Right renal cortex interstitium (tissue), 3 donors: ENCODE measurements around the gene DGLUCY. TPM values are rescaled to one million over a fixed set of nuclear protein-coding genes. Genes with fewer than 3 reads are reported as not detected.
"Not testable (repeated sequence)": the region's sequence is repeated elsewhere in the genome, so short reads cannot be mapped to it uniquely, and the experiment has no call there.

Experiments
- DNase-seq, 3 donors: peaks; one replicate each; pipeline ENCODE4 v3.0.0-alpha.2; 2013; ENCODE audit warnings: low read depth in 3 of 3, low spot score in 2 of 3
- polyA plus RNA-seq, 3 donors: library from polyadenylated mRNA; unstranded; fragments of 120-200 nt; gene quantifications; one replicate each; pipeline ENCODE4 v1.2.1, GENCODE V29; 2013; ENCODE audit not compliant: insufficient read length in 3 of 3

Gene DGLUCY
- polyA plus RNA-seq, 3 donors = 60.9 to 77.0 (median 72.6) TPM

DNA sequence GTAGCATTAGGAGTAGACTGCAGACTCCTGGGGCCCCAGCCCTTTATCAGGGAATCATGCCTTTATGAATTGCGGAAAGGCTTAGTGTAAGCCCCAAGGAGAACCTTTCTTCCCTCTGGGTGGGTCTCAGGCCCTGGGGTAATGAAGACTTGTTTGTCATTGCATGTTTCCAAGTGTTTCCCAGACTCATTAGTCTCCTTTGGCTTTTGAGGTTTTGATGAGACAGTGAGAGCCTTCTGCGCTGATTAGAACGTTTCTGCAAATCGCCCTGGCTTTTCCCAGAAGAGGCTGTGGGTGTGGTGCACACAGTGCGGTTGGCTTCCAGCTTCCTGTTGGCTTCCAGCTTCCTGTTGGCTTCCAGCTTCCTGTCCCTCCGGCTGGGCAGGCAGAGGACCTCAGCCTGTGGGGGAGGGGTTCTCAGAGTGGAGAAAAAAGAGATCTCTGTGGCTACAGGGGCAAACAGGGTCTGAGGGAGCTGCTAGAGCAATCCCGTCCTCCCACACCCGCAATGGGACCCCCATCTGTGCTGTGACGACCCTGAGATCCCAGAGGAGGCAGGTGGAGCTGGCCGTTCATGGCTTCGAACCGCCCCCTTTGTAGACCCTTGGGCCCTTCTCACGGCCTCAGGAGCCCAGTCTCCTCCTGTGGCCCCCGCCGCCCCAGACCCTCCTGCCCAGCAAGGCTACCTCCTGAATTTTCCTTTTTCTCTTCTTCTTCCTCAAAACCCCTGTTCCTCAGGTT lies 88.5 kb downstream of the DGLUCY start:
- DNase-seq = no peak

DNA sequence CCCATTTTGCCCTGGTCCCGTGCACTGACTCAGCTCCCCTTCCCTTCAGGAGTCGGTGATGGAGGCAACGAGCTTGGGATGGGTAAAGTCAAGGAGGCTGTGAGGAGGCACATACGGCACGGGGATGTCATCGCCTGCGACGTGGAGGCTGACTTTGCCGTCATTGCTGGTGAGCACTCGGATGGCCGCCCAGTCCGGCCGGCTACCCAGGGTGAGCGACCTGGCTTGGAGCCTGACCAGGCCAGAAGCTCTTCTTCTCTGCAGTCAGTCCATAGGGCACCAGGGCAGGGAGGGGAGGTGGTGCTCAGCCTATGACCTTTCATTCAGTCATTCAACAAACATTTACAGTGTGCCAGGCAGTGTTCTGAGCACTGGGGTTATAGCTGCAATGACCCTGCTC lies 90.8 kb downstream of the DGLUCY start:
- no peak for DNase-seq

DNA sequence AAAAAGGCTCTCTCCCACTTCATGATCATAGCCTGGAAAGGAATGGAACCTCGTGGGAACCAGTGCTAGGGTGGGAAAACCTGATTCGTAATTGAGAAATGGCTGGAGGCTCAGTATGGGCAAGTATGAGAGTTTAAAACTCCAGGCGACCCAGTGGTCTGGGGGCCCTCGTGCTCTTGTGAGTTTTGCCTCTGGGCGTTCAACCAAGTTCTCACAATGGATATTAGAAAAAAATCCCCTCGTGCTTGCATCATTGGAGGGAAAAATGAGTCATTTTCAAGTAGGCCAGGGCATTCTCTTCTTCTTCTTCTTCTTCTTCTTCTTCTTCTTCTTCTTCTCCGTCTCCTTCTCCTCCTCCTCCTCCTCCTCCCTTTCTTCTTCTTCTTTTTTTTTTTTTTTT lies 91.6 kb downstream of the DGLUCY start:
- no peak for DNase-seq

DNA sequence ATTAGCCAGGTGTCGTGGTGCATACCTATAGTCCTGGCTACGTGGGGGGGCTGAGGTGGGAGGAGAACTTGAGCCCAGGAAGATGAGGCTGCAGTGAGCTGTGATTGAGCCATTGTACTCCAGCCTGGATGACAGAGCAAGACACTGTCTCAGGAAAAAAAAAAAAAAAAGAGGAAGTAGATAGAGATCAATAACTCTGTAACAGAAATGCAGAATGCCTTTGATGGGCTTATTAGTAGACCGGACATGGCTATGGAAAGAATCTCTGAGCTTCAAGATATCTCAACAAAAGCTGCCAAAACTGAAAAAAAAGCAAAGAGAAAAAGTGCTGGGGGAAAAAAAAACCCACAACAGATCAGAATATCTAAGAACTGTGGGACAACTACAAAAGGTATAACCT lies 93.1 kb downstream of the DGLUCY start:
- no peak for DNase-seq

GRCh38 chr14:91211017-91211416 lies 97.1 kb downstream of the DGLUCY start:
- no peak for DNase-seq

- no peak for DNase-seq
Observed at GRCh38 chr14:91214306-91214705, 100.4 kb downstream of the DGLUCY start.

DNA sequence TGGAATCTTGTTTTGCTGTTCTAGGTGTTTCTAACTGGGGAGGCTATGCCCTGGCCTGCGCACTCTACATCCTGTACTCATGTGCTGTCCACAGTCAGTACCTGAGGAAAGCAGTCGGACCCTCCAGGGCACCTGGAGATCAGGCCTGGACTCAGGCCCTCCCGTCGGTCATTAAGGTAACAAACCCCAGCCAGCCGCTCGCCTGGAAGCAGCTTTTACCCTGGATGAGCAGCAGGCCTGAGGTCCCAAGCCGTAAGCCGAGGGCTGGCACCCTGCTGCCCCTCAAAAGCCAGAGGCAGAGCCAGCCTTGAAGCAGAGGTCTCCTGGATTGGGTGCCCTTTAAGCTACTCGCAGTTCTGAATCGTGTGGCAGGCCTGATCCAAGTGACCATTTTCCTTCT lies 101.5 kb downstream of the DGLUCY start:
- no peak for DNase-seq

- no peak for DNase-seq
Observed at GRCh38 chr14:91216731-91217226, 102.9 kb downstream of the DGLUCY start.

DNA sequence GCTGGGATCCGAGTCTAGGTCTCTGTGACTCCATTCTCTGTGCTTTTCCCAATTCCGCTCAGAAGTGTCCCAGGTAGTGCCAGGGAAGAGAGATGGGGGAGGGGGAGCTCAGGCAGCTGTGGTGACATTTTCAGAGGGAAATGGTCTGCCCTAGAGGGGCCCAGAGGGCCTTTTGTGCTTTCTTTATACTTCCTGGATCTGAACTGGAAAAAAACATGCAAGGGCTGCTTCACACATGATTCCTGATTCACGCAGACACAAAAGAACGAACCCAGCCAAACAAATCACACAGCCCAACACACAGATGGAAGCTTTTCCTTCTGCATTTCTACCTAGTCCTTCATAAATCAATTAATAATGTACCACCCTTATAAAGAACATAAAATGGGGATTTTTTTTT lies 104.1 kb downstream of the DGLUCY start:
- DNase-seq = no peak

DNA sequence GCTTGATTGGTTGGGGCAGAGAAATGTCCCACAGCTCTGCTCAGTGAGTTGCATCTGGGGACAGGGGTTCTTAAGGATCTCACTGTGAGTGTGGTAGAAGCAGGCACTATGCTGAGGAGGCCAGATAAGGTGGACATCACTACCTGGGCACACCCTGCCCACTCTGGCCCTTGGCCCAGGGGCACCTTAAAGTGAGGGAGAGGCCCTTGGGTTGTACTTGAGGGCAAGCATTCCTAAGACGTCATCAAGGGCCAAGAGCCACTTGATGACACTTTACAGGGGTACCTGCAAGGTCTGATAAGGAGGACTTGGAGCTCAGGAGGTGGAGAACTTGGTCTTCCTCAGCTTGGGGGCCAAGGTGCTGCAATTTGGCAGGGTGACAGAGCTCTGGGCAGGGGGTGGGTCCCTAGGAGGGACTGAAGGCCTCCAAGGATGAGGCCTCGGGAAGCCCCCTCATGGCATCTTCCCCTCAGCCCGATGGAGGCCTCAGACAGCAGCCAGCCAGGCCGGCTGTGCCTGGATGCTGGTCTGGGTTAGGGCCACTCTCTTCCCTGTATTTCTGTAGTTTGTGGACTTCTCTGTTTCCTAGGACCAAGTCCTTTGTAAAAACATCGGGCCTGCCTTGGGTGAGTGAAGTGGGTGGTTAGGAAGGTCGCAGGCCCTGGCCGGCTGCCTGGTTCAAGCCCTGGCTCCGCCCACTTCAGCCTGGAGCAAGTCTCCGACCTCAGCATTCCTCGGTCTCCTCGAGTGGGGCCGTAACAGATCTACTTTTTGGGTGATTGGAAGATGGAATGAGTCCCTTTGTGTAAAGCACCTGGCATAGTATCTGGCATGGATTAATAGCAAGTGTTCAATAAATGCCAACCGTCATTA lies 105.9 kb downstream of the DGLUCY start:
- no peak for DNase-seq

- DNase-seq = no peak
Observed at GRCh38 chr14:91220581-91221000, 106.7 kb downstream of the DGLUCY start.

GRCh38 chr14:91221270-91221669 lies 107.4 kb downstream of the DGLUCY start:
- DNase-seq = no peak

- no peak for DNase-seq
Observed at GRCh38 chr14:91223028-91223783, 109.3 kb downstream of the DGLUCY start.

GRCh38 chr14:91225025-91225424 lies 111.2 kb downstream of the DGLUCY start:
- DNase-seq = no peak

DNA sequence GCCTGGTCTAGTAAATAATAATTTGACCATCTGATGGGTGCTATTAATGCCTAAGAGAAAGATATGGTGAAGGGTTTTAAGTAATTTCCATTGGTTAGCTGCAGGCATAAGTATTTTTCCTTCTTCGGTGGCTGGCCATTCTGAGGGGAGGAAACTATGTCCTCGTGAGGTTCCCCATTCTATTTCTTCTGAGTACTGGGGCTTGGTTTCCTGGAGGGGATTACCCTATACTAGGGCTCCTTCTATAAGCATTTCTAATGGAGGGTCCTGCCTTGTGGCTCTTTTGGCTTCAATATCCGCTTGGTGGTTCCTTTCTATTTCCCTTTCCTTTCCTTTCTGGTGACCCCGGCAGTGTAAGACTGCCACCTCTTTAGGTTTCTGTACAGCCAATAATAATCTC lies 112.5 kb downstream of the DGLUCY start:
- DNase-seq = not testable (repeated sequence)

- no peak for DNase-seq
Observed at GRCh38 chr14:91227183-91227628, 113.3 kb downstream of the DGLUCY start.

DNA sequence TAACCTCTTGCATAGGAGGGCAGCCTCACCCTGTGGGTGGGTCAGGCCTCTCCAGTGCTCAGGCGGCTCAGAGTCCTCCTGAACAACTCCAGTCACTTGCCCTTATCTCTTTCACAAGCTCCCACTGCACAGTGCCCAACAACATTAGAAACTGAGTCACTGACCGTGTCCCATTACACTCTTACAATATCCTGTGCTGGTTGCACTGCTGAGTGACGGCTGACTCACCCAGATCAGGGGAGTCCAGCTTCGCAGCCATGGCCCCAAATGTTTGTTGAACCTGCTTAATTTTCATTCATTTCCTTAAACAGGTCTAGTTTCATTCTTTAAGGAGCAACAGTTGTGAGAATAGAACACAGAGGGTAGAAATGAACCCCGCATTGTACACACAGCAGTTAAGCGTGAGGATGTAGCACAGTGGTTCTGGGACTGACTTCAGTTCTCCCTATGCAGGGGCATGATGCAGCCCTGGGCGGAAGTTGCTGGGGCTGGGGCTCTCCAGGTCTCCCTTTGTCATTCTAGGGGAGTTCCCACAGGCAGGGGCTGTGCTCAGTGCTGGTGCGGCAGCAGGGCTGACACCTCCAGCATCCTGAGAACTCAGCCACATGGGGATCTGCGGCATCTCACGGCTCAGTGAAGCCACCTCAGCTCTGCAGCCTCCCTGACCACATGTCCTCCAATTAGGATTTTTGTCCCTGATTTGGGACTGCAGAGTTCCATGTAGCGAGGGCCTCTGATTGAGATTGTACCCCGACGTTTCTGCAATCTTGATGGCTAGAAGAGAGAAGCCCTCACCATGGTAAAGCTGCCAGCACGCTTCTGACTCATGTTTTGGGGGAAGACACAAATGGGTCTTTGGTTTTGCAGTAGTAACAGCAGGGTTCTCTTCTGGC lies 114.5 kb downstream of the DGLUCY start:
- no peak for DNase-seq

DNA sequence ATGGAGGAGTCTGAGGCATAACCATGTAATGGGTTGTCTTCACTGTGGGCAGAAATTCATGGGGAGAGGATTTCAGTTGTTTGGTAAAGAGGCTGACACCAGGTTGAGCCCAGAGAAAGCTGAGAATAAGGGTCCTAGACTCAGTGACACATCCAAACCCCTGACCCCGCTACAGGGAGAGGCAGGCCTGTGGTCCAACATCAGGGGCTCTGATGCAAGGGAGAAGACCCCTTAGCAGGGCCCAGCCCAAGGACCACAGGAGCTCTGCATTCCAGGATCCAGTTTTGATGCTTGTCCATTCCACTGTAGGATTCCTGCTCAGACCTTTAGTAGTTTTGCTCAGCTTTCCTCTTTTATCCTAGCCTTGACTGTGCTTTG lies 115.1 kb downstream of the DGLUCY start:
- DNase-seq = no peak

GRCh38 chr14:91229743-91230200 lies 115.9 kb downstream of the DGLUCY start:
- DNase-seq = no peak
